Measurements from ENCODE around the gene CTSO. TPM values are rescaled to one million over a fixed set of nuclear protein-coding genes. Genes with fewer than 3 reads are reported as not detected.

CTSO gene, protein sequence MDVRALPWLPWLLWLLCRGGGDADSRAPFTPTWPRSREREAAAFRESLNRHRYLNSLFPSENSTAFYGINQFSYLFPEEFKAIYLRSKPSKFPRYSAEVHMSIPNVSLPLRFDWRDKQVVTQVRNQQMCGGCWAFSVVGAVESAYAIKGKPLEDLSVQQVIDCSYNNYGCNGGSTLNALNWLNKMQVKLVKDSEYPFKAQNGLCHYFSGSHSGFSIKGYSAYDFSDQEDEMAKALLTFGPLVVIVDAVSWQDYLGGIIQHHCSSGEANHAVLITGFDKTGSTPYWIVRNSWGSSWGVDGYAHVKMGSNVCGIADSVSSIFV
- 30.5 TPM for total RNA-seq

DNA sequence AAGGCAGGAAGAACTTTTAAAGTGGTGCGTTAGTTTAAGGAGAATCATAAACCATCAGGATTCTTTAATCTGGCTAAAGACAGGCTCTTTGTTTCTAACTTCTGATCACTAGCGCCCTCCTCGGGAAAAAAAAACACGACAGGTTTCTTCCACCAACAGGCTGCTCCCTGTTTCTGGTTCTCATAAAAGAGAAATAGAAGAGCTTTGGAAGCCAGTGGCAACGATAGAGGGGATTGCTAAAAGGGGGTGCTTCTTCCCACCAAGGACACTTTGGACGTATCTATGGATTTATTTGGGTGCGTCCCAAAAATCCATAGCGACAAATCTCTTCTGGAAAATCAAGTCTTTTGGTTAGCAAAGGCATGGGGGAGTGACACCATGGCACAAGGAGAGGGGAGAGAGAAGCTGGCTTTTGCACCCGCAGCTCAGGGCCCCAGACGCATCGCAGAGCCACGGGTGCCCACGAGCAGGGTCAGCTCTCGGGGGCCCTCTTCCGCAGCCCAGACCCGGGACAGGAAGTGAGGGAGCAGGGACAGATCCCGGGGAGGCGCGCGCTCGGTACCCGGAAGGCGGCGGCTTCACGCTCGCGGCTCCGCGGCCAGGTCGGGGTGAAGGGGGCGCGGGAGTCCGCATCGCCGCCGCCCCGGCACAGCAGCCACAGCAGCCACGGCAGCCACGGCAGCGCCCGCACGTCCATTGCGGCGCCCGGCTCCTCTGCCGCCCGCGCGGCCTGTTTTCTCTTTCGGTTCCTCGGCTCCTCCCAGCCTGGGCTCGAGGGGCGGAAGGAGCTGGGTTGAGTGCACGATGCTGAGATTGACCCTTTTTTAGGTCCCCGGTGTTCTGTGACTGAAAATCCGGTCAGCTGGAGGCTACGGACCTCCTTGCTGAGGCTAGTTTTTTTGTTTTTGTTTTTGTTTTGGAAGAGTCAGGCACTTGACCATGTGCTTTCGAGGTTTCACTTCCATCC lies at the start of gene CTSO:
Gene CTSO, minus strand, starts transcription at position 716 of the 967 bp plus-strand sequence. Its CDS starts 19 bp downstream, at position 697.

DNA sequence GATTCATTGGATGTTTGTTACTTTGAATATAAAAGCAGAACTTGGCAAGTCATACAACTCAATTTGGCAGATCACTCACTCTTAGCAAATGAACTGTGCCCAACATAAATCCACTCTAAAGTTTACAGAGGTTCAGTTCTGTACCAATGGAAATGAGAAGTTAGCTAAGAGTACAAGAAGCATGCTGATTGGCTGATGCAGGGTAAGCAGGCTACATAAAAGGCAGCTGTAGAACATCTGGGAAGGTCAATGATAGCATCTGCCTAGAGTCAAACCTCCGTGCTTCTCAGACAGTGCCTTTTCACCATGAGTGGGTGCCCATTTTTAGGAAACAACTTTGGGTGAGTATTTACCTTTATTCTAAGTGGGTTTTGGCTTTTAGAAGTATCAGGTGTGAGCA lies 50.2 kb downstream of the CTSO start, which contains the start of gene TDO2:
Gene TDO2, plus strand, starts transcription at position 244 of the 400 bp plus-strand sequence. Its CDS starts 63 bp downstream, at position 307.

Other genes with a start within 250 kb of the CTSO start
- gene GUCY1B1, start 194.8 kb downstream of the CTSO start, total RNA-seq = 33.1 TPM
- not detected for gene ASIC5, start 87.6 kb downstream of the CTSO start, total RNA-seq
- gene TDO2, start 50.2 kb downstream of the CTSO start, total RNA-seq = 0.82 TPM